Heart left ventricle (tissue), 13 donors: Measurements from ENCODE around the gene DOCK8.

Experiments used
- CTCF ChIP-seq, 12 donors: fragments of 200-600 bp; sonication (generic) in 4 of 12; IDR thresholded peaks; one replicate each; pipeline versions ENCODE4 v1.5.0 to v1.8.0; 2018 to 2022; ENCODE audit warnings: antibody characterized with exemption in 12 of 12, mild to moderate bottlenecking in 5 of 12
- POLR2A ChIP-seq, 2 donors: fragments of 450-650 bp; IDR thresholded peaks; one replicate each; pipeline ENCODE4 v1.6.1; 2017; ENCODE audit warnings: antibody characterized with exemption in 2 of 2, mild to moderate bottlenecking in 2 of 2, moderate library complexity in 2 of 2
- donor health status: ischemic (EF 13 %, LVEDD 7.1; RV severe dilation, severe dysfunction).
- donor health status: DM: no; HTN: yes; CAD: no.
- donor health status: DM: no; HTN: no; CAD: no.
- donor health status: ischemic (EF 25% LVEDD 6.9; RV normal size, moderate dysfunction).
- donor health status: ischemic (EF 25% LVEDD 5.7; RV mildly dilated, moderate dysfunction).
- donor health status: ischemic (EF 35%, LVEDD 5.7; RV mildly dilated, moderate dysfunction).
- donor health status: nonischemic (EF 11% LVEDD 7.7; RV severe dilation, severe dysfunction).
- donor health status: DM: yes; HTN: yes; CAD: no.
- donor health status: PGD.
- donor health status: ischemic (EF 29% LVEDD 5.4; RV normal size, mild dysfunction).
- donor health status: nonischemic (EF 23%, LVEDD 6.1; RV moderate dilation, normal function).

- no peak for TF ChIP-seq CTCF (IDR thresholded peaks at IDR 0.05)
- TF ChIP-seq POLR2A (IDR thresholded peaks at IDR 0.05), result no peak
Measured at GRCh38 chr9:277601-278295, 63.1 kb downstream of the DOCK8 start.
